Lung (tissue), 12 donors: ENCODE data around the gene TENM4. TPM values are rescaled to one million over a fixed set of nuclear protein-coding genes. Genes with fewer than 3 reads are reported as not detected.

ENCODE experiments used
- ATAC-seq: fragments of 200-7000 bp; cut with Tn5 transposase; one replicate; pipeline ENCODE4 v1.9.1; 2020; ENCODE audit warnings: moderate number of reproducible peaks; ENCODE audit not compliant: insufficient read depth, low FRiP score
- DNase-seq, 3 donors: peaks; one replicate each; pipeline ENCODE4 v3.0.0-alpha.2; 2013 to 2017
- H3K27ac ChIP-seq, 2 donors: one replicate each; pipeline ENCODE4 v1.5.1; 2013; ENCODE audit warnings: mild to moderate bottlenecking in 2 of 2, moderate library complexity in 2 of 2, control low read depth in 1 of 2, inconsistent platforms in 1 of 2, low read depth in 1 of 2, low read length in 1 of 2
- H3K27me3 ChIP-seq, 3 donors: one replicate each; pipeline ENCODE4 v1.5.1; 2013; ENCODE audit warnings: low read length in 2 of 3; ENCODE audit not compliant: control insufficient read depth in 3 of 3, insufficient read depth in 3 of 3
- H3K36me3 ChIP-seq, 4 donors: one replicate each; pipeline ENCODE4 v1.5.1; 2013; ENCODE audit warnings: low read length in 4 of 4, mild to moderate bottlenecking in 1 of 4, moderate library complexity in 1 of 4; ENCODE audit not compliant: control insufficient read depth in 4 of 4, insufficient read depth in 4 of 4
- H3K4me1 ChIP-seq, 5 donors: one replicate each; pipeline ENCODE4 v1.5.1; 2013; ENCODE audit warnings: low read length in 5 of 5, mild to moderate bottlenecking in 2 of 5, moderate library complexity in 1 of 5; ENCODE audit not compliant: control insufficient read depth in 5 of 5, insufficient read depth in 5 of 5
- H3K4me3 ChIP-seq: one replicate; pipeline ENCODE4 v1.5.1; 2013; ENCODE audit warnings: mild to moderate bottlenecking, control low read depth, moderate library complexity
- H3K9ac ChIP-seq, 2 donors: one replicate each; pipeline ENCODE4 v1.5.1; 2013; ENCODE audit warnings: low read length in 2 of 2, control low read depth in 1 of 2; ENCODE audit not compliant: insufficient read depth in 1 of 2
- H3K9me3 ChIP-seq, 4 donors: one replicate each; pipeline ENCODE4 v1.5.1; 2013; ENCODE audit warnings: low read length in 3 of 4, mild to moderate bottlenecking in 1 of 4, moderate library complexity in 1 of 4; ENCODE audit not compliant: control insufficient read depth in 4 of 4, insufficient read depth in 3 of 4
- CTCF ChIP-seq: IDR thresholded peaks from 2 replicates; pipeline ENCODE4 v1.5.1; 2012; ENCODE audit warnings: mild to moderate bottlenecking; ENCODE audit errors: control extremely low read depth, extremely low read depth
- WGBS, 2 donors: extraction: QIAGEN DNeasy Blood & Tissue Kit; methylation state at CpG; one replicate each; pipeline ENCODE4 v1.1.7; 2013; 5-methylcytosine and 5-hydroxymethylcytosine counted together
- polyA plus RNA-seq, 2 donors: library from polyadenylated mRNA; stranded (reverse); fragments of 200-250 nt; gene quantifications; one replicate each; pipeline ENCODE4 v1.2.1, GENCODE V29; 2013
- total RNA-seq, 2 donors: library from RNA; depleted of rRNA in 1 of 2; stranded (reverse); fragments of >200 nt in 1 of 2; gene quantifications; one replicate each; pipeline ENCODE4 v1.2.1, GENCODE V29; 2014 to 2021
- donor health status: control.
- donor health status: control.
- donor health status: Bipolar disorder and iron deficiency.
- donor health status: healthy.
- donor health status: DM: yes; HTN: yes; CAD: no.

The TENM4 gene
- total and polyA plus RNA-seq, 4 donors: 0.28 to 16.4 (median 3.2) TPM

- H3K36me3 ChIP-seq: no peaks in the 10 kb centered on the region
- no peak for TF ChIP-seq CTCF
- H3K9me3 ChIP-seq: no peaks in the 10 kb centered on the region
- WGBS, 2 donors: 92% methylated on average over 2 of the region's 2 CpGs
- no peak overlapping the region for H3K4me3 ChIP-seq
- H3K27me3 ChIP-seq: no peaks in the 10 kb centered on the region
- peaks cover 0 to 53% (median 6%) of the 10 kb centered on the region in 5 donors for H3K4me1 ChIP-seq
- no peak overlapping the region for H3K27ac ChIP-seq
- ATAC-seq (no peak), DNase-seq (no peak)
- H3K9ac ChIP-seq: no peak overlapping the region
Measured at GRCh38 chr11:79465160-79465559, 24.3 kb upstream of the TENM4 start.

GRCh38 chr11:79461666-79462645 is 21.1 kb upstream of the TENM4 start:
- no peak for TF ChIP-seq CTCF
- Histone ChIP-seq H3K27me3 (no peaks in the 10 kb centered on the region), H3K4me3 (no peak overlapping the region), H3K27ac (no peak overlapping the region), H3K9ac (no peak overlapping the region), H3K4me1 (peaks cover 0 to 24% (median 6%) of the 10 kb centered on the region in 5 donors), H3K9me3 (no peaks in the 10 kb centered on the region), H3K36me3 (no peaks in the 10 kb centered on the region)
- 74 to 83% methylated on average over 7 of the region's 7 CpGs for WGBS, 2 donors
- DNase-seq (peak; percentile 33 to 93 (median 88)), ATAC-seq (no peak)

- Histone ChIP-seq H3K4me3 (no peak overlapping the region), H3K4me1 (peaks cover 0 to 24% (median 6%) of the 10 kb centered on the region in 5 donors), H3K9ac (no peak overlapping the region), H3K9me3 (no peaks in the 10 kb centered on the region), H3K27ac (no peak overlapping the region), H3K27me3 (no peaks in the 10 kb centered on the region), H3K36me3 (no peaks in the 10 kb centered on the region)
- peak; percentile 62 for ATAC-seq
- peak; percentile 71 to 93 (median 86) for DNase-seq
- WGBS, 2 donors: 33 to 51% methylated on average over 2 of the region's 2 CpGs
- peak; percentile 10 for TF ChIP-seq CTCF
Measured at GRCh38 chr11:79461144-79461543, 20.3 kb upstream of the TENM4 start.
